PC-9 (cell line): ENCODE results near the gene CRYBG1.

Experiments used
- EZH2 ChIP-seq: fragments of 200-600 bp; sonication (generic); IDR thresholded peaks from 2 replicates; pipeline ENCODE4 v1.8.0; 2017; ENCODE audit warnings: antibody characterized with exemption, low read depth
- TF ChIP-seq, protein P1 (sequence below): fragments of 200-600 bp; sonication (generic); conservative IDR thresholded peaks from 2 replicates; pipeline ENCODE4 v1.6.1; 2017; ENCODE audit warnings: mixed run types, antibody characterized with exemption, mild to moderate bottlenecking, moderate library complexity

- TF ChIP-seq, protein P1, sequence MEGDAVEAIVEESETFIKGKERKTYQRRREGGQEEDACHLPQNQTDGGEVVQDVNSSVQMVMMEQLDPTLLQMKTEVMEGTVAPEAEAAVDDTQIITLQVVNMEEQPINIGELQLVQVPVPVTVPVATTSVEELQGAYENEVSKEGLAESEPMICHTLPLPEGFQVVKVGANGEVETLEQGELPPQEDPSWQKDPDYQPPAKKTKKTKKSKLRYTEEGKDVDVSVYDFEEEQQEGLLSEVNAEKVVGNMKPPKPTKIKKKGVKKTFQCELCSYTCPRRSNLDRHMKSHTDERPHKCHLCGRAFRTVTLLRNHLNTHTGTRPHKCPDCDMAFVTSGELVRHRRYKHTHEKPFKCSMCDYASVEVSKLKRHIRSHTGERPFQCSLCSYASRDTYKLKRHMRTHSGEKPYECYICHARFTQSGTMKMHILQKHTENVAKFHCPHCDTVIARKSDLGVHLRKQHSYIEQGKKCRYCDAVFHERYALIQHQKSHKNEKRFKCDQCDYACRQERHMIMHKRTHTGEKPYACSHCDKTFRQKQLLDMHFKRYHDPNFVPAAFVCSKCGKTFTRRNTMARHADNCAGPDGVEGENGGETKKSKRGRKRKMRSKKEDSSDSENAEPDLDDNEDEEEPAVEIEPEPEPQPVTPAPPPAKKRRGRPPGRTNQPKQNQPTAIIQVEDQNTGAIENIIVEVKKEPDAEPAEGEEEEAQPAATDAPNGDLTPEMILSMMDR = no peak
- TF ChIP-seq EZH2 = no peak
Measured at GRCh38 chr6:106527979-106528378, 167.5 kb downstream of the CRYBG1 start.
